ENCODE results near the gene CTDSPL.

CTDSPL gene

GRCh38 chr3:37920156-37920699 lies 58.5 kb downstream of the CTDSPL start:
- no peak overlapping the region for H3K4me3 ChIP-seq (ENCODE audit: low read depth, low read length)
- no peak for TF ChIP-seq CTCF (conservative IDR thresholded peaks at IDR 0.05; ENCODE audit: low read depth, low read length)
- DNase-seq (ENCODE audit: low read depth) = no peak

- DNase-seq (ENCODE audit: low read depth) = no peak
- H3K4me3 ChIP-seq (ENCODE audit: low read depth, low read length) = no peak overlapping the region
- no peak for TF ChIP-seq CTCF (conservative IDR thresholded peaks at IDR 0.05; ENCODE audit: low read depth, low read length)
Observed at GRCh38 chr3:37921025-37921424, 59.3 kb downstream of the CTDSPL start.

DNA sequence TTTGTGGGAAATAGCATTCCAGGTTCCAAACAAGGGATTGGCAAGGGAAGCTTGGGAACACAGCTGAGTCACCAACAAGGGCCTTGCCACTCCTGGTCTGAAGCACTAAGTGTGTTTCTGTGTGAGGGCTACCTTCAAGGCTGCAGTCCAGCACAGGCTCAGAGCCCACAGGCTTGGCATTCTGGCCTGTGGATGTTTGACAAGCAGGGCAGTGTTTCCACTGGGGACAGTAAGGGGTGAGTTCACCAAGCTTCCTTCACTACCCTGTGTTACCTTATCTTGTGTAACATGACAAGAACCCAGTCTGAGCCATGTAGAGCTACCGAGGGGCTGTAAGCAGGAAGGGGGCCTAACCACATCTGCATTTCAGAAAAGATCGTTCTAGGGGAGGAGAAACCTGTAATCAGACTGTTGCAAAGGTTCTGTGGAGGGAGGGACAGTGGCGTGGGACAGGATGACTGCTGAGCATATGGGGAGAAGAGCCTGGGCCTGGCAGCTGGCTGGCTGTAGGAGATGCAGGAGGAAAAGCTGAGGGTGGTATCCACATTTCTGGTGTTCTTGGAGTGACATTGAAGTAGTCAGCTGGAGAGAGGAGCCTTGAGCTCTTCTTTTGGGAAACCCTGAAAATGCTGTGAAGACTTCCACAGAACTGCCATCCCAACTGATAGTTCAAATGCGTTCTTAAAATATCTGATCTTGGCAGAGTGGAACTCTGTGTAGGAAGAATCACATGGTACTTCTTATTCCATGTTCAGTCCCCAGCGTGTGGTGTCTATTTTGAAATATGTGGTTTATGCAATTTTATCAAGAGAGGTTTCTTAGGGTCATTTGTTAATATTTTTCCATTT lies 61.3 kb downstream of the CTDSPL start:
- no peak overlapping the region for H3K4me3 ChIP-seq (ENCODE audit: low read depth, low read length)
- TF ChIP-seq CTCF (conservative IDR thresholded peaks at IDR 0.05; ENCODE audit: low read depth, low read length) = no peak
- peak; percentile 50 for DNase-seq (ENCODE audit: low read depth)

DNA sequence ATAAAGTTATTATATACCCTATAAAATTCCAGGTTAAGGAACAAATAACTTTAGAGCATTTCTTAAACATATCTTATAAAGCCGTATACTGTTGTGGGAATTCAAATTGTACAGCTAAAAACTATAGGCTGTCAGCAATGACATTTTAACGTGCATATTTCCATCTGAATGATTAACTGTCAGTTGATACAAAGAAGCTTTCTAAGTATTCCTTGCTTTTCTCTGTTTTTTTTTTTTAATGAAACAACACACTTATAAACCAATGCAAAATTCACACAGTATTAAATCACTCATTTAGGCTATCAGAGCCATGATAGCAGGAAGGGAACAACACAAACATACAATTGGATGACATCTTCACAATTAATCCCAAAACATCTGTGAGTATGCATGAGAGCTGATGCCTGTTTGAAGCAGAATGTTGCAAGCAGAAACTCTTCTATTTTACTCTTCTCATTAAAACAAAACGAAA lies 61.9 kb downstream of the CTDSPL start:
- no peak for DNase-seq (ENCODE audit: low read depth)
- no peak overlapping the region for H3K4me3 ChIP-seq (ENCODE audit: low read depth, low read length)
- TF ChIP-seq CTCF (conservative IDR thresholded peaks at IDR 0.05; ENCODE audit: low read depth, low read length) = no peak

DNA sequence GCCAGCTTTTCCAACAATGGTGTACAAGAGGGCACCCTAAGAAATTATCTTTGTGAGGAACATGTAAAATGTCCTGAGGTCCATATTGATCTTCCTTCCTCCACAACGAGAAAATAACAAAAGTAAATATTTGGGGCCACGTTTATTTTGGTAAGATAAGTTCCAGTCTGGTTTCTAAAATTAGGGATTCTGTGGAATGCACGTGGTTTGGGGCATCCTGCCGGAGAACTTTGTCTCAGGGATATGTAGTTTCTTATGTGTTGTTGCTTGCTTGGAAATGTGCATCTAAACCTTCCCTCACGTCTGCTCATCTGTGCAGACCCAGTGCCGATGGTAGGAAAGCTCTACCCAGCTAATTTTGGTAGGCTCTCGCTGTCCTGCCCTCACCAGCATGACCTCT lies 62.8 kb downstream of the CTDSPL start:
- no peak overlapping the region for H3K4me3 ChIP-seq (ENCODE audit: low read depth, low read length)
- DNase-seq (ENCODE audit: low read depth) = no peak
- TF ChIP-seq CTCF (conservative IDR thresholded peaks at IDR 0.05; ENCODE audit: low read depth, low read length) = no peak

DNA sequence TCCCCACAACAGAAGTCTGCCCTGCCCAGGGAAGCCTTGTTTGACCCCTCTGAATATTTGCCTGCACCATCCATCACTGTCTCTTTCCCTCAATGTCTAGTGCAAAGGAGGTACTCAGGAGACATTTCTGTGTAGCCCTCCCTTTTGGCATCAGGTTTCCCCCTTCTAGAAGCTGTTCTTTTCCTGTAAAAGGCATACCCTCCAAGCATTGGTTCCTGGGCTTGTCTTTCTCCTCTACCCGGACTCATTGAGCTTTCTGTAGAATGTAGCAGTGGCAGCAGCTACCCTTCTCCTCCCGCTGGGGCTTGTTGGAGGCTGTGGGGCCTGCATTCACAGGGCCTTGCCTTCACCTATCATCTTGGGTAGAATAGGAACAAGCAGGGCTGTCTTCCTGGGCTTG lies 63.5 kb downstream of the CTDSPL start:
- DNase-seq (ENCODE audit: low read depth) = no peak
- H3K4me3 ChIP-seq (ENCODE audit: low read depth, low read length) = no peak overlapping the region
- TF ChIP-seq CTCF (conservative IDR thresholded peaks at IDR 0.05; ENCODE audit: low read depth, low read length) = no peak

GRCh38 chr3:37926611-37927010 lies 64.9 kb downstream of the CTDSPL start:
- no peak for DNase-seq (ENCODE audit: low read depth)
- H3K4me3 ChIP-seq (ENCODE audit: low read depth, low read length) = no peak overlapping the region
- TF ChIP-seq CTCF (conservative IDR thresholded peaks at IDR 0.05; ENCODE audit: low read depth, low read length) = no peak

All from choroid plexus epithelial cell (primary cell).